ENCODE data around the gene MCF2L. TPM values are rescaled to one million over a fixed set of nuclear protein-coding genes. Genes with fewer than 3 reads are reported as not detected.

Gene MCF2L
- total and polyA plus RNA-seq, 9 of the 15 experiments (the other 6 are each of a cell fraction or from before 2014, with no cell fraction given) = 0.05 to 0.25 (median 0.18) TPM; not detected in 5

GRCh38 chr13:113041293-113041690 is 72.3 kb downstream of the MCF2L start (continued):
- TF ChIP-seq PRPF4 (IDR thresholded peaks at IDR 0.05; ENCODE audit: insufficient read depth, low read depth, low read length, poor library complexity, severe bottlenecking) = no peak
- TF ChIP-seq, protein P1, sequence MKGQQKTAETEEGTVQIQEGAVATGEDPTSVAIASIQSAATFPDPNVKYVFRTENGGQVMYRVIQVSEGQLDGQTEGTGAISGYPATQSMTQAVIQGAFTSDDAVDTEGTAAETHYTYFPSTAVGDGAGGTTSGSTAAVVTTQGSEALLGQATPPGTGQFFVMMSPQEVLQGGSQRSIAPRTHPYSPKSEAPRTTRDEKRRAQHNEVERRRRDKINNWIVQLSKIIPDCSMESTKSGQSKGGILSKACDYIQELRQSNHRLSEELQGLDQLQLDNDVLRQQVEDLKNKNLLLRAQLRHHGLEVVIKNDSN (CRISPR knock-in tag; IDR thresholded peaks at IDR 0.05) = peak; percentile 88

DNA sequence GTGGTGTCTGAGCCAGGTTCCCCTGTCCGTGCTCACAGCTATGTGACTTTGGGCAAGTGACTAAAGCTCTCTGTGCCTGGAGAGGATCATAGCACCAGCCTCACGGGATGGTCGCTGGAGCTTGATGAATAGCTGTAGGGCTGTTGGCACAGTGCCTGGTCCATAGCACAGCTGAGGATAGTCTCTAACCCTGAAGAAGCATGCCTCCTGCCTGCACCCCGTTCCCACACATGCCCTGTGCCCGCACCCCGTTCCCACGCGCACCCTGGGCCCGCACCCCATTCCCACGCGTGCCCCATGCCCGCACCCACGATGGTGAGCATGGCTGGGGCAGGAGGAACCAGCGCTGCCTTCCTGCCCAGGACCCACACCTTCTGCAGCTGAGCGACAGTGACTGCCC is 72.9 kb downstream of the MCF2L start:
- POLR2A ChIA-PET = no interaction called here
- no peak overlapping the region for H3K4me2 ChIP-seq (ENCODE audit: insufficient read depth, low read length)
- no peak overlapping the region for H3K9ac ChIP-seq (ENCODE audit: insufficient read depth in 1 of 2, low read depth in 2 of 2, low read length in 2 of 2)
- BruUV-seq (replicated peaks) = no TSS peak
- H3K9me1 ChIP-seq (ENCODE audit: control insufficient read depth, insufficient read depth, low read length) = no peaks in the 10 kb centered on the region
- H3K4me1 ChIP-seq (replicated peaks in 1 of 2; ENCODE audit: control insufficient read depth in 2 of 2, insufficient read depth in 2 of 2, low read length in 2 of 2) = no peaks in the 10 kb centered on the region; a peak in 1 of 5 replicates
- in situ Hi-C loops (cut with MboI) = no loop called here
- no peak overlapping the region for H2AFZ ChIP-seq (ENCODE audit: low read depth, low read length)
- H3K36me3 ChIP-seq (ENCODE audit: control insufficient read depth, insufficient read depth, low read length) = no peaks in the 10 kb centered on the region
- FAIRE-seq = no peak
- no peak for ATAC-seq
- H3K79me2 ChIP-seq (ENCODE audit: control insufficient read depth, insufficient read depth, low read length) = no peaks in the 10 kb centered on the region
- no peaks in the 10 kb centered on the region; the same call in 1 of the 2 replicates for H4K20me1 ChIP-seq (replicated peaks; ENCODE audit: control insufficient read depth, insufficient read depth, low read length)
- no peak for DNase-seq (ENCODE audit: extremely low read depth in 1 of 4, low spot score in 3 of 4)
- no peaks in the 10 kb centered on the region for H3K9me3 ChIP-seq (replicated peaks; ENCODE audit: control insufficient read depth, insufficient read depth, low read depth, low read length)
- H3K4me3 ChIP-seq = no peak overlapping the region
- intact Hi-C loops (cut with micrococcal nuclease) = no loop called here
- H3K27ac ChIP-seq (ENCODE audit: extremely low read depth, low read depth, low read length) = no peak overlapping the region
- H3K27me3 ChIP-seq (ENCODE audit: control insufficient read depth in 2 of 2, insufficient read depth in 2 of 2, low read length in 2 of 2) = peaks cover 32 to 62% of the 10 kb centered on the region in 2 experiments
- CTCF ChIA-PET (ENCODE audit: low intra/inter-chr PET ratio) = interaction anchor here (0.6 kb wide), 1 partner anchor 716 kb away, joined by 3 read pairs; no protein-coding TSS in a partner anchor
- 2% methylated on average over 12 of the region's 15 CpGs for WGBS (ENCODE audit: insufficient coverage, low coverage, missing lambda C conversion rate)
- TF ChIP-seq FIP1L1 (IDR thresholded peaks at IDR 0.05; ENCODE audit: low read depth, low read length, poor library complexity, severe bottlenecking) (no peak), FOXP4 (CRISPR knock-in tag; IDR thresholded peaks at IDR 0.05; ENCODE audit: borderline replicate concordance) (no peak), MTA2 (IDR thresholded peaks at IDR 0.05; ENCODE audit: low read depth) (no peak), ZKSCAN8 (CRISPR knock-in tag; IDR thresholded peaks at IDR 0.05) (no peak), EHMT2 (IDR thresholded peaks at IDR 0.05) (no peak), SLC30A9 (CRISPR knock-in tag; IDR thresholded peaks at IDR 0.05) (no peak), GABPB1 (CRISPR knock-in tag; IDR thresholded peaks at IDR 0.05) (no peak), TSC22D4 (tag; IDR thresholded peaks at IDR 0.05) (no peak), ZEB2 (IDR thresholded peaks at IDR 0.05) (no peak), ZNF324 (CRISPR knock-in tag; IDR thresholded peaks at IDR 0.05) (no peak)
- TF ChIP-seq, protein P2, sequence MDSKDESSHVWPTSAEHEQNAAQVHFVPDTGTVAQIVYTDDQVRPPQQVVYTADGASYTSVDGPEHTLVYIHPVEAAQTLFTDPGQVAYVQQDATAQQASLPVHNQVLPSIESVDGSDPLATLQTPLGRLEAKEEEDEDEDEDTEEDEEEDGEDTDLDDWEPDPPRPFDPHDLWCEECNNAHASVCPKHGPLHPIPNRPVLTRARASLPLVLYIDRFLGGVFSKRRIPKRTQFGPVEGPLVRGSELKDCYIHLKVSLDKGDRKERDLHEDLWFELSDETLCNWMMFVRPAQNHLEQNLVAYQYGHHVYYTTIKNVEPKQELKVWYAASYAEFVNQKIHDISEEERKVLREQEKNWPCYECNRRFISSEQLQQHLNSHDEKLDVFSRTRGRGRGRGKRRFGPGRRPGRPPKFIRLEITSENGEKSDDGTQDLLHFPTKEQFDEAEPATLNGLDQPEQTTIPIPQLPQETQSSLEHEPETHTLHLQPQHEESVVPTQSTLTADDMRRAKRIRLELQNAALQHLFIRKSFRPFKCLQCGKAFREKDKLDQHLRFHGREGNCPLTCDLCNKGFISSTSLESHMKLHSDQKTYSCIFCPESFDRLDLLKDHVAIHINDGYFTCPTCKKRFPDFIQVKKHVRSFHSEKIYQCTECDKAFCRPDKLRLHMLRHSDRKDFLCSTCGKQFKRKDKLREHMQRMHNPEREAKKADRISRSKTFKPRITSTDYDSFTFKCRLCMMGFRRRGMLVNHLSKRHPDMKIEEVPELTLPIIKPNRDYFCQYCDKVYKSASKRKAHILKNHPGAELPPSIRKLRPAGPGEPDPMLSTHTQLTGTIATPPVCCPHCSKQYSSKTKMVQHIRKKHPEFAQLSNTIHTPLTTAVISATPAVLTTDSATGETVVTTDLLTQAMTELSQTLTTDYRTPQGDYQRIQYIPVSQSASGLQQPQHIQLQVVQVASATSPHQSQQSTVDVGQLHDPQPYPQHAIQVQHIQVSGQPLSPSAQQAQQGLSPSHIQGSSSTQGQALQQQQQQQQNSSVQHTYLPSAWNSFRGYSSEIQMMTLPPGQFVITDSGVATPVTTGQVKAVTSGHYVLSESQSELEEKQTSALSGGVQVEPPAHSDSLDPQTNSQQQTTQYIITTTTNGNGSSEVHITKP (IDR thresholded peaks at IDR 0.05; ENCODE audit: partially characterized antibody) = no peak
- TF ChIP-seq, protein P3, sequence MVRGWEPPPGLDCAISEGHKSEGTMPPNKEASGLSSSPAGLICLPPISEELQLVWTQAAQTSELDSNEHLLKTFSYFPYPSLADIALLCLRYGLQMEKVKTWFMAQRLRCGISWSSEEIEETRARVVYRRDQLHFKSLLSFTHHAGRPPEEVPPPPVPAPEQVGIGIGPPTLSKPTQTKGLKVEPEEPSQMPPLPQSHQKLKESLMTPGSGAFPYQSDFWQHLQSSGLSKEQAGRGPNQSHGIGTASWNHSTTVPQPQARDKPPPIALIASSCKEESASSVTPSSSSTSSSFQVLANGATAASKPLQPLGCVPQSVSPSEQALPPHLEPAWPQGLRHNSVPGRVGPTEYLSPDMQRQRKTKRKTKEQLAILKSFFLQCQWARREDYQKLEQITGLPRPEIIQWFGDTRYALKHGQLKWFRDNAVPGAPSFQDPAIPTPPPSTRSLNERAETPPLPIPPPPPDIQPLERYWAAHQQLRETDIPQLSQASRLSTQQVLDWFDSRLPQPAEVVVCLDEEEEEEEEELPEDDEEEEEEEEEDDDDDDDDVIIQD (CRISPR knock-in tag; IDR thresholded peaks at IDR 0.05) = no peak

Data from K562 (cell line).